ENCODE data around the gene GOPC. TPM values are rescaled to one million over a fixed set of nuclear protein-coding genes. Genes with fewer than 3 reads are reported as not detected.
"Not testable (repeated sequence)": the region's sequence is repeated elsewhere in the genome, so short reads cannot be mapped to it uniquely, and the experiment has no call there.

Gene GOPC
- total RNA-seq, 1 experiment from 2014 or later, result 33.5 TPM

DNA sequence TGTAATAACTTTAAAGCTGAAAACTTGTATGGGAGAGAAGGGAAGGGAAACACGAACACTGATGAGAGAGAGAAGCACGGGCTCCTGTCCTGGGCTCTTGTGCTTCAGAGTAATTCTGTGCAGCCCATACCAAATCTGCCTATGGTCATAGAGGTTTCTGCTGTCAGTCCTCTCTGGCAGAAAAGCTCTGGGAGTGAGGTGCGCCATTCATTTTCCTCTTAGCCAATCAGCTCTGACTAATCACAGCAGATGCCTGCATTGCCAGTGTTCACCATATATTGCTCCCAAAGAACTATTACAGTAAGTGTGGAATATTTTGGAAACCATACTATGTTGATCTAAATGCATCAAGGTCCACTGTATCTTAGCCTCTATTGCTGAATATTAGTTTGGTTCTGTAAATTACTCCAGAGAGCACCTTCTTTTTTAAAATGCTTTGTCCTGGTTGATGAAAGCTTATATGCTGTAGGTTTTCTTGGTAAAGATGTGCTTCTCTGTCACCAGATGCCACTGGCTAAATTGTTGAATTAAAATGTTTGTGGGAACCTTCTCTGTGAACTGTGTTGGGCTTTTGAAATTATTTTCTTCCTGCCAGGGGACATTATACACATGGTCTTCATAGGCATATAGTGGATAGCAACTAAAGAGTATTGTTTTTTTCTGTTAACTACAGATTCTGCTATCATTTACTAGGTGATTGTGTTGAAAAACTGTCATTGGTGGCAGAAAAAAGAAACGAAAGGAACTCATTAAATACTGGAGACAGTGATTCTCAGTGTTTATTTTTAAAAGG, 81.5 kb downstream of the GOPC start:
- TF ChIP-seq CTCF (IDR thresholded peaks at IDR 0.05; ENCODE audit: unreplicated experiment), result no peak
- no peaks in the 10 kb centered on the region for H3K27me3 Mint-ChIP-seq (ENCODE audit: unreplicated experiment)
- CTCF ChIA-PET, result interaction anchor here (0.6 to 1.3 kb wide), 2 partner anchors 37 to 72 kb away, joined by 3 to 6 read pairs; no protein-coding TSS in a partner anchor
- no peak overlapping the region for H3K4me3 Mint-ChIP-seq (ENCODE audit: low read depth, unreplicated experiment)
- no TSS peak for BruUV-seq (replicated peaks)
- H3K4me1 Mint-ChIP-seq (ENCODE audit: low read depth, unreplicated experiment), result peaks cover 2% of the 10 kb centered on the region
- no peak overlapping the region for H3K27ac Mint-ChIP-seq (ENCODE audit: unreplicated experiment)
- H3K36me3 Mint-ChIP-seq (ENCODE audit: insufficient read depth, unreplicated experiment), result peaks cover 11% of the 10 kb centered on the region
- peaks cover 2% of the 10 kb centered on the region for H3K9me3 Mint-ChIP-seq (ENCODE audit: low read depth, unreplicated experiment)
- DNase-seq, result no peak
- intact Hi-C loops (cut with micrococcal nuclease; ENCODE audit: unreplicated experiment), result loop anchor here (10.0 kb wide), 1 partner anchor 1056 kb away; the partner anchor contains the start of gene CALHM6

DNA sequence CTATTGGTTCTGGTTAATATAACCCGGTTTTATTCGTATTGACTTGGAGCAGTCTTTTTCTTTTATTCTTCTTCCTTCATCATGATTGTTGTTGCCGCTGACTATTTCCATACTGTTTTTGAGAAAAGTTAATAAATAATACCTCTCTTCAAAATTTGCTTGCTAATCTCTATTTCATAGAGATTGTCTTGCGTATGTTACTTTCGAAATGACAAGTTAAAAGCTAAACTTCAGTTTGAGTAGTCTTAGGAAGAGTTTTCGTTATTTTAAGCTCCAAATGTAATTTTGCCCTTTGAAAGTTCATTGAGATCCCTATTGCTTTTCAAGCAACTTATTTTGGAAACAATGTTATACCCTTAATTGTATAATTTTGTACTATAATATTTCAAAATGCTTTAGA, 83.4 kb downstream of the GOPC start:
- BruUV-seq (replicated peaks), result no TSS peak
- Mint-ChIP-seq H3K27ac (ENCODE audit: unreplicated experiment) (no peak overlapping the region), H3K27me3 (ENCODE audit: unreplicated experiment) (no peaks in the 10 kb centered on the region), H3K4me1 (ENCODE audit: low read depth, unreplicated experiment) (peaks cover 16% of the 10 kb centered on the region), H3K9me3 (ENCODE audit: low read depth, unreplicated experiment) (peaks cover 2% of the 10 kb centered on the region), H3K36me3 (ENCODE audit: insufficient read depth, unreplicated experiment) (peaks cover 11% of the 10 kb centered on the region), H3K4me3 (ENCODE audit: low read depth, unreplicated experiment) (no peak overlapping the region)
- CTCF ChIA-PET, result no interaction called here
- TF ChIP-seq CTCF (IDR thresholded peaks at IDR 0.05; ENCODE audit: unreplicated experiment), result no peak
- DNase-seq, result no peak
- intact Hi-C loops (cut with micrococcal nuclease; ENCODE audit: unreplicated experiment), result no loop called here

GRCh38 chr6:117517995-117518394, 84.3 kb downstream of the GOPC start:
- H3K27me3 Mint-ChIP-seq (ENCODE audit: unreplicated experiment); H3K27ac Mint-ChIP-seq (ENCODE audit: unreplicated experiment); CTCF ChIA-PET; H3K4me3 Mint-ChIP-seq (ENCODE audit: low read depth, unreplicated experiment); intact Hi-C loops (cut with micrococcal nuclease; ENCODE audit: unreplicated experiment); BruUV-seq (replicated peaks); H3K9me3 Mint-ChIP-seq (ENCODE audit: low read depth, unreplicated experiment); DNase-seq: not testable (repeated sequence)
- Mint-ChIP-seq H3K36me3 (ENCODE audit: insufficient read depth, unreplicated experiment) (peaks cover 11% of the 10 kb centered on the region), H3K4me1 (ENCODE audit: low read depth, unreplicated experiment) (peaks cover 25% of the 10 kb centered on the region)

DNA sequence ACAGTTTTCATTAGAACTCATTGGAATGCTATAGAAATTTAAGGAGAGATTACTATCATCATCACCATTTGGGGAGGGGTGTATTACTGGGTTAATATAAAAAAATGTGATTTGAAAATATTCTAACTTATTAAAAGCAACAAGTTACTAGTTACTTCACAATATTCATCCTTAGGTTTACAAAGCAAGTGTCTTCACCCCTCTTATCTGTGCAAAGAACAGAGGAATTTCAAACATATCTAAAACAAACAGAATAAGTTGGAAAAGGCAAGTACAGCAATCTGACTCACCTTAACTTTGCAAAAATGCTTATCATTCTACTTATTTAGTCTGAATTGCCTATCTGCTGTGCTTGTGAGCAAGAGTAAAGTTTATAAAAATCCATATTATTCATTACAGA, 87.0 kb downstream of the GOPC start:
- H3K4me1 Mint-ChIP-seq (ENCODE audit: low read depth, unreplicated experiment), result peaks cover 26% of the 10 kb centered on the region
- peaks cover 13% of the 10 kb centered on the region for H3K36me3 Mint-ChIP-seq (ENCODE audit: insufficient read depth, unreplicated experiment)
- no peak for DNase-seq
- TF ChIP-seq CTCF (IDR thresholded peaks at IDR 0.05; ENCODE audit: unreplicated experiment), result no peak
- CTCF ChIA-PET, result no interaction called here
- H3K27ac Mint-ChIP-seq (ENCODE audit: unreplicated experiment), result no peak overlapping the region
- no peaks in the 10 kb centered on the region for H3K27me3 Mint-ChIP-seq (ENCODE audit: unreplicated experiment)
- peaks cover 2% of the 10 kb centered on the region for H3K9me3 Mint-ChIP-seq (ENCODE audit: low read depth, unreplicated experiment)
- intact Hi-C loops (cut with micrococcal nuclease; ENCODE audit: unreplicated experiment), result no loop called here
- no TSS peak for BruUV-seq (replicated peaks)
- H3K4me3 Mint-ChIP-seq (ENCODE audit: low read depth, unreplicated experiment), result no peak overlapping the region

- no peak for DNase-seq
- H3K36me3 Mint-ChIP-seq (ENCODE audit: insufficient read depth, unreplicated experiment), result peaks cover 10% of the 10 kb centered on the region
- no TSS peak for BruUV-seq (replicated peaks)
- H3K4me3 Mint-ChIP-seq (ENCODE audit: low read depth, unreplicated experiment), result no peak overlapping the region
- peaks cover 2% of the 10 kb centered on the region for H3K9me3 Mint-ChIP-seq (ENCODE audit: low read depth, unreplicated experiment)
- peaks cover 26% of the 10 kb centered on the region for H3K4me1 Mint-ChIP-seq (ENCODE audit: low read depth, unreplicated experiment)
- no peak overlapping the region for H3K27ac Mint-ChIP-seq (ENCODE audit: unreplicated experiment)
- CTCF ChIA-PET, result interaction anchor here (0.7 kb wide), 1 partner anchor 514 kb away, joined by 3 read pairs; no protein-coding TSS in a partner anchor
- H3K27me3 Mint-ChIP-seq (ENCODE audit: unreplicated experiment), result no peaks in the 10 kb centered on the region
- no peak for TF ChIP-seq CTCF (IDR thresholded peaks at IDR 0.05; ENCODE audit: unreplicated experiment)
- intact Hi-C loops (cut with micrococcal nuclease; ENCODE audit: unreplicated experiment), result no loop called here
These were observed 87.7 kb downstream of the GOPC start for GRCh38 chr6:117514655-117515054.

Measured in Calu3 (cell line).